Activated CD4-positive, alpha-beta T cell treated with anti-CD3 and anti-CD28 coated beads, Interleukin-2, Interleukin-4, amounts not matched to agents 100 ng/mL and 50 ng/mL, durations not matched to agents 16 hours and 8 hours (primary cell): ENCODE results near the gene ANKRA2.

ENCODE experiments used
- DNase-seq: peaks from one replicate; pipeline ENCODE4 v3.0.0-alpha.2; 2020; ENCODE audit warnings: low spot score

ANKRA2 gene

GRCh38 chr5:73565139-73565968, at the start of gene ANKRA2, which contains the start of gene UTP15:
TSS of gene ANKRA2 (minus strand) at chr5:73565639. CDS start at chr5:73562881, 2,758 bp downstream.
TSS of gene UTP15 (plus strand) at chr5:73565743. CDS start at chr5:73567345, 1,602 bp downstream.
- peak; percentile 98 for DNase-seq

- DNase-seq: no peak
These were observed 49.6 kb upstream of the ANKRA2 start for GRCh38 chr5:73615085-73615484.

- no peak for DNase-seq
These were observed 47.4 kb upstream of the ANKRA2 start for GRCh38 chr5:73612799-73613198.

DNA sequence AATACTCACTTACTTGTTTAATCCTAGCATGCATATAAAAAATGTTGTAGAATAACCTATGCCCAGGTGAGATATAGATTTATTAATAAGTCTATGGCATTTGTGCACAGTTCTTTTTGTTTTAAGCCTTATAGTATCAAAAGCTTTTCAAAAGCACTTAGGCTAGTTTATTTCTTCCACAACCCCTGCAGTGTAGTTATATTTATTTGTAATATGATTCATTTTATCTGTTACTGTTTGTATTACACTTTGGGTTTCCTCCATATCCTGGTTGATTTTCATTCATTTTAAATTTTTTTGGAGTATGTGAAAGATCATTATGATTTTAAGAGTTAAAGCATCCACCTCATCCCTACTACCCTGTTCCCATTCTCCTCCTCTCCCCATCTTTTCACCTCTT, 41.8 kb upstream of the ANKRA2 start:
- no peak for DNase-seq

GRCh38 chr5:73606206-73606753, 40.8 kb upstream of the ANKRA2 start:
- DNase-seq: no peak

GRCh38 chr5:73605223-73606087, 40.0 kb upstream of the ANKRA2 start:
- DNase-seq: no peak

DNA sequence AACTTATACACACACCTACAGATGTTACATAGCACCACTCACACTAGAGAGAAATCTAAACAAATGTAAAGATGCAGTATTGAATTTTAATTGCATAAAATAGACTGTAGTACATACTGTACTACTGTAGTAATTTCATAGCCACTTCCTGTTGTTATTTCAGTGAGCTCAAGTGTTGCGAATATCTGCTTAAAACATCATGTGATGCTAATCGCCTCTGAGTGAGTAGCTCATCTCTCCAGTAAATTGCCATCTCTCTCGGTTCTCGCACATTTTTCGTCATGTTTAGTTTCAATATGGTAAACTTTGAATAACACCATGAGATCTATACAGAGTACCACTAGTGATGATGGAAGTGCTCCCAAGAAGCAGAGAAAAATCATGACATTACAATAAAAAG, 38.6 kb upstream of the ANKRA2 start:
- no peak for DNase-seq

DNA sequence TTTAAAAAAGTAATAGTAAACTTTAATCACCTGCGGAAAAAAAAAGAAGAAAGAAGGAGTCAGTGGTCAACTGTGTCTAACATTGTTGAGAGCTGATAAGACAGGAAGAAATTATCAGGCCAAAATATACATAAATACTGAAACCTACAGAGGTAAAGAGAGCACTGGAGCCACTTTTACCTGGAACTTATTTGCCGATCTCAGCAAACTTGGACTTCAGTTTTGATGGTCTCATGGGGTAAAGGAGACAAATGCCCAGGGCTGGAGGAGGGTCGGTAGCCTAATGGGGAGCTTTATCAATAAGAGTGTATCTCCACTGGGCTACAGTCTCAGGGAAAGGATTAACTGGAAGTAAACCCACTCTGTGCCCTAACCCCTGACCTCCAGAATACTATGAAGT, 33.9 kb upstream of the ANKRA2 start:
- DNase-seq: no peak

GRCh38 chr5:73596705-73597328, 31.4 kb upstream of the ANKRA2 start:
- DNase-seq: peak; percentile 20

DNA sequence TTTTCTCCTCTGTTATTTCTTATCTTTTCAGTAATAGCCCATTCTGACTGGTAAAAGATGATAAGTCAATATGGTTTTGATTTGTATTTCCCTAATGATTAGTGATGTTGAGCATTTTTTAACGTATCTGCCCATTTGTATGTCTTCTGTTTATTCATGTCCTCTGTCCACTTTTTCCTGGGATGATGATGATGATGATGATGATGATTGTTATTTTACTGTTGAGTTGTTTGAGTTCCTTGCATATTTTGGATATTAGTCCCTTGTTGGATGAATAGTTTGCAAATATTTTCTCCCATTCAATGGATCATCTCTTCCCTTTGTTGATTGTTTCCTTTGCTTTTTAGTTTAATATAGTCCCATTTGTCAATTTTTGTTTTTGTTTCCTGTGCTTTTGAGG, 27.1 kb upstream of the ANKRA2 start:
- no peak for DNase-seq

DNA sequence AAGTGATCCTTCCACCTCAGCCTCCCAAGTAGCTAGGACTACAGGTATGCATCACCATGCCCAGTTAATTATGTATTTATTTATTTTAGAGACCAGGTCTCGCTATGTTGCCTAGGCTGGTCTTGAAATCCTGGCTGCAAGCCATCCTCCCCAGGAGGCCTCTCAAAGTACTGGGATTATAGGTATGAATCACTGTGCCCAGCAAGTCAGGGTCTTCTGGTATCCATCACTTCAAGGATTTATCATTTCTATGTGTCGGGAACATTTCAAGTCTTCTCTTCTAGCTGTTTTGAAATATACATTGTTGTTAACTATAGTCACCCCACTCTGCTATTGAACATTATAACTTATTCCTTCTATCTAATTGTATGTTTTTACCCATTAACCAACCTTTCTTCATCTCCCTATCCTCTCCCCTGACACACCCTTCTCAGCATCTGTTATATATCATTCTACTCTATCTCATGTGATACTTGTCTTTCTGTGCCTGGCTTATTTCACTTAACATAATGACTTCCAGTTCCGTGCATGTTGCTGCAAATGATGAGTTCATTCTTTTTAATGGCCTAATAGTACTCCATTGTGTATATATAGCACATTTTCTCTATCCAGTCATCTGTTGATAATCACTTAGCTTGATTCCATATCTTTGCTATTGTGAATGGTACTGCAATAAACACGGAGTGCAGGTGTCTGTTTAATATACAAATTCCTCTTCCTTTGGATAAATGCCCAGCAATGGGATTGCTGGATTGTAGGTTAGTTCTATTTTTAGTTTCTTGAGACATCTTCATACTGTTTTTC, 26.5 kb upstream of the ANKRA2 start:
- DNase-seq: no peak

DNA sequence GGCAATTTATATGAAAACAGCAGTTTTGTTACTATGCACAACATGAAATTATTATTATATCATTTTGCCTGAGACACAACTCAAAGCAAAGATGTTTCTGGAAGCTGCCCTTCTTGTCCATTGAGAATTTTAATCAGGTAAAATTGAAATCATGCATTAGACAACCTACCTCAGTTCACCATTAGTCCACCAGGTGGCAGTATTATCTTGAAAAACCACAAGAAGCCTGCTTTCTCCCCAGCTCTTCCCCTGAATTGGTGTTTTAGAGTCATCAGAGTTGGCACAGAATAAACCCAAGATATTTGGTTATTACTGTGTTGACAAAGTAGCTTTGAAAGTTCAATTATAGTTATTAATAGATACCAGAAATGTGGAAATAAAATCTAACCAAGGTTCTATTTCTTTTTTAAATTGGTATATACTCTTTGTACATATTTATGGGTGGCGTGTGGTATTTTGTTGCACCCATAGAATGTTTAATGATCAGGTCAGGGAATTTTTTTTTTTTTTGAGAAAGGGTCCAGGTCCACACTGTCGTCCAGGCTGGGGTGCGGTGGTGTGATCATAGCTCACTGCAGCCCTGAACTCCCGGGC, 25.8 kb upstream of the ANKRA2 start:
- peak; percentile 75 for DNase-seq

- no peak for DNase-seq
These were observed 22.5 kb upstream of the ANKRA2 start for GRCh38 chr5:73587923-73588322.

GRCh38 chr5:73582285-73583145, 17.1 kb upstream of the ANKRA2 start:
- no peak for DNase-seq

DNA sequence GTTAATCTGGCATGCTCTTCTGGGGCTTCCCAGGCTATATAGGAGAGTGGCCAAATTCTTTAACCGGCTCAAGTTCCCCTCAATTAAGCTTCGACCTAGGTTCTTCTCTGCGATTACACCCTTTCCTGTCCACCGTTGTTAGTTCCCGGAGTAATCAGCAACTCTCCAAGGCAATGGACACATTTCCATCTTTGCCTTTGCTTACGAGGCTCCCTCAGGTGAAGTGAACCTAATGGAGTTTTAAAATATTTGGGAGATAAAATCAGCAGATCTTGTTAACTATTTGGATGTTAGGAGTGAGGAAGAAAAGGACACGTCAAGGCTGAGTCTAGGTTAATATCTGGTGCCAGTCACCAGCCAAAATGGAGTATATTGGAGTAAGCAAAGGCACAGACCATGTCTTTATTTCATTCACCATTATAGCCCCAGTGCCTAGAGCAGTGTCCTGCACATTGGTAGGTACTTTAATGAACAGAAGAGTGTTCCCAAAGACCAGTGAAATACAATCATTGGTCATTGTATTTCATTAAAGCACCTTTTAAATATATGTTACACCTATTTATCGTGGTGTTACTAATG, 619 bp upstream of the ANKRA2 start:
- no peak for DNase-seq

- no peak for DNase-seq
These were observed 764 bp downstream of the ANKRA2 start for GRCh38 chr5:73564675-73565074.

- DNase-seq: no peak
These were observed 1.4 kb downstream of the ANKRA2 start for GRCh38 chr5:73564018-73564417.

DNA sequence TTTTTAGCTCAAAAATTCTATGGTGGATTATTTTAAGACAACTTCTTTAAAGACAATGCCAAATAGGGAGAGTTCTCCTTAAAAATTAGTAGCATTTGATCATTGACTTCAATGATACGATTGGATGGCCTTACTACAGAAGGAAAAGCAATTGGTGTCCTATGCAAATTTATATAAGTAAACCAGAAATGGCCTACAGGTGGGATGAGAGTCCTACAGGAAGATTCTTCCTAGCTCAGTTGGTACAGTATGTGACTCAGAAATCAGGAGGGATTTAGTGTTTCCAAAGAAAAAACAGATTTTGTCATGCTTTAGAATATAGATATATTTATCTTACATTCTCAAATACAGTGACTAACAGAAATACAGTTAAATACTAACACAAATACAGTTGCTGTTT, 6.5 kb downstream of the ANKRA2 start:
- DNase-seq: no peak

GRCh38 chr5:73552642-73553041, 12.8 kb downstream of the ANKRA2 start:
- no peak for DNase-seq

DNA sequence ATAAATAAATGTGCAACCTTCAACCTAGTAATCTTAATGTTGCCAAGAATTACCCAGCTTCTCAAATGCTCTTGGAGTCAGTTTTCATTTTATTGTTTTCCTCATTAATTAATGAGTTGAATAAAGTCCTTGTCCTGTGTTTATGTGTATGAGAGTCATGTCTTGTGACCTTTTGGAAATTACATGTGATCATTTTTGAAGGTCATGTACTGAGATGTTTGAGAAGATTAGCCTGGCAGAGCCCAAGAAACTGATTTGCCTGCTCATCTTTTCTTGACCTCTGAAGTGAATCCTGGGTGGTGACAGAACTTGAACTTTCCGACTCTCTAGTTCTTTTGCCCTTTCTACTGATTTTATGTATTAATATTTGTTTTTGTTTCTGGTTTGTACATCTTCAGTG, 15.4 kb downstream of the ANKRA2 start:
- no peak for DNase-seq
